H1 (cell line): ENCODE measurements around the gene ALK. TPM values are rescaled to one million over a fixed set of nuclear protein-coding genes. Genes with fewer than 3 reads are reported as not detected.

Source experiments
- CBX5 ChIP-seq: fragments of 300-800, 300-1000 bp; sonication (generic); IDR thresholded peaks from 2 replicates; pipeline ENCODE4 v1.7.1; 2016; ENCODE audit warnings: antibody characterized with exemption, low read length, low read depth
- CHD1 ChIP-seq: IDR thresholded peaks from 2 replicates; pipeline ENCODE4 v1.6.1; 2012; ENCODE audit warnings: low read depth, low read length, improper control_type of control experiment
- CHD2 ChIP-seq: IDR thresholded peaks from 2 replicates; pipeline ENCODE4 v1.6.1; 2012; ENCODE audit warnings: low read length, improper control_type of control experiment
- CHD7 ChIP-seq: fragments of 300-600 bp; sonication (generic); IDR thresholded peaks from 2 replicates; pipeline ENCODE4 v1.7.1; 2012; ENCODE audit warnings: low read length, moderate library complexity, mild to moderate bottlenecking, inconsistent platforms; ENCODE audit not compliant: insufficient replicate concordance
- CREB1 ChIP-seq: IDR thresholded peaks from 2 replicates; pipeline ENCODE4 v1.6.1; 2012; ENCODE audit warnings: inconsistent platforms
- E2F6 ChIP-seq: IDR thresholded peaks from 2 replicates; pipeline ENCODE4 v1.6.1; 2012; ENCODE audit warnings: inconsistent platforms
- KDM4A ChIP-seq: IDR thresholded peaks from one replicate; pipeline ENCODE4 v1.7.1; 2012; ENCODE audit warnings: low read depth, mild to moderate bottlenecking, moderate library complexity, low read length, inconsistent platforms; ENCODE audit not compliant: severe bottlenecking
- MAX ChIP-seq: IDR thresholded peaks from 2 replicates; pipeline ENCODE4 v1.6.1; 2012; ENCODE audit warnings: inconsistent platforms
- RXRA ChIP-seq: IDR thresholded peaks from 2 replicates; pipeline ENCODE4 v1.6.1; 2011; ENCODE audit warnings: low read depth, mild to moderate bottlenecking, low read length, moderate library complexity; ENCODE audit not compliant: insufficient read depth
- SIRT6 ChIP-seq: IDR thresholded peaks from one replicate; pipeline ENCODE4 v1.7.1; 2012; ENCODE audit warnings: low read length, inconsistent platforms
- SP4 ChIP-seq: IDR thresholded peaks from 2 replicates; pipeline ENCODE4 v1.6.1; 2012; ENCODE audit warnings: low read length, inconsistent platforms
- SRF ChIP-seq: IDR thresholded peaks from 2 replicates; pipeline ENCODE4 v1.6.1; 2011; ENCODE audit warnings: mild to moderate bottlenecking, low read depth, low read length, moderate library complexity
- YY1 ChIP-seq: IDR thresholded peaks from 2 replicates; pipeline ENCODE4 v1.6.1; 2011; ENCODE audit warnings: low read depth, mild to moderate bottlenecking, low read length
- polyA plus RNA-seq, 7 experiments: library from polyadenylated mRNA; depleted of rRNA in 3 of 7; stranded (reverse) in 5 of 7; unstranded in 2 of 7; fragments of >200 nt in 5 of 7; fragments of 200-250 nt in 2 of 7; gene quantifications; 1 replicate in 5 of 7; 2 replicates in 1 of 7; 4 replicates in 1 of 7; pipeline versions ENCODE4 v1.2.1 to v1.2.3, GENCODE V29; 2011 to 2013; ENCODE audit warnings: missing spikeins in 2 of 7, mixed read lengths in 2 of 7
- total RNA-seq: library from RNA; stranded (reverse); fragmentation: NEBNext Ultra II Directional; extraction: Animal tissue kit (Norgen Biotek cat#: 25700); gene quantifications from 2 replicates; pipeline ENCODE4 v1.2.1, GENCODE V29; 2021

ALK gene
- total and polyA plus RNA-seq, 2 of the 8 experiments (the other 6 are each of a cell fraction or from before 2014, with no cell fraction given) = 0.02 to 0.09 TPM

GRCh38 chr2:29865512-29865911, 55.9 kb downstream of the ALK start (continued):
- no peak for TF ChIP-seq CHD7
- no peak for TF ChIP-seq CBX5
- TF ChIP-seq MAX = no peak
- no peak for TF ChIP-seq SRF
- no peak for TF ChIP-seq SIRT6
- TF ChIP-seq KDM4A = no peak
- no peak for TF ChIP-seq E2F6
- TF ChIP-seq RXRA = no peak
- TF ChIP-seq YY1 = no peak
- TF ChIP-seq CHD2 = no peak
- TF ChIP-seq SP4 = no peak
- TF ChIP-seq CHD1 = no peak
- no peak for TF ChIP-seq CREB1
